Muscle of leg (tissue), 11 donors: Measurements from ENCODE around the gene NUP35. TPM values are rescaled to one million over a fixed set of nuclear protein-coding genes. Genes with fewer than 3 reads are reported as not detected.

Source experiments
- DNase-seq: peaks from one replicate; pipeline ENCODE4 v3.0.0; 2013
- H3K27ac ChIP-seq: one replicate; pipeline ENCODE4 v1.5.1; 2013; ENCODE audit warnings: mild to moderate bottlenecking, low read length, control low read depth
- H3K27me3 ChIP-seq: one replicate; pipeline ENCODE4 v1.6.1; 2013; ENCODE audit warnings: low read length; ENCODE audit not compliant: control insufficient read depth, insufficient read depth
- H3K36me3 ChIP-seq: one replicate; pipeline ENCODE4 v1.6.1; 2013; ENCODE audit warnings: low read length; ENCODE audit not compliant: control insufficient read depth, insufficient read depth
- H3K4me1 ChIP-seq: one replicate; pipeline ENCODE4 v1.6.1; 2013; ENCODE audit warnings: low read length; ENCODE audit not compliant: control insufficient read depth, insufficient read depth
- H3K4me3 ChIP-seq: one replicate; pipeline ENCODE4 v1.5.1; 2013; ENCODE audit warnings: low read length, control low read depth
- H3K9me3 ChIP-seq: replicated peaks from 2 replicates; pipeline ENCODE4 v1.6.1; 2013; ENCODE audit warnings: low read depth, low read length; ENCODE audit not compliant: control insufficient read depth
- WGBS: methylation state at CpG from one replicate; pipeline ENCODE4 v1.1.5; 2013; ENCODE audit warnings: missing lambda C conversion rate; ENCODE audit not compliant: insufficient coverage; 5-methylcytosine and 5-hydroxymethylcytosine counted together
- polyA plus RNA-seq, 8 donors: library from polyadenylated mRNA; unstranded; fragments of 120-200 nt; gene quantifications; one replicate each; pipeline versions ENCODE4 v1.2.1 to v1.2.3, GENCODE V29; 2013; ENCODE audit warnings: inconsistent platforms in 1 of 8, low replicate concordance in 1 of 8; ENCODE audit not compliant: insufficient read length in 8 of 8, insufficient read depth in 1 of 8
- total RNA-seq: library from RNA; stranded (reverse); fragments of 120-200 nt; gene quantifications from one replicate; pipeline ENCODE4 v1.2.4, GENCODE V29; 2013

NUP35 gene
- total and polyA plus RNA-seq, 9 donors = 13.8 to 21.0 (median 14.9) TPM

DNA sequence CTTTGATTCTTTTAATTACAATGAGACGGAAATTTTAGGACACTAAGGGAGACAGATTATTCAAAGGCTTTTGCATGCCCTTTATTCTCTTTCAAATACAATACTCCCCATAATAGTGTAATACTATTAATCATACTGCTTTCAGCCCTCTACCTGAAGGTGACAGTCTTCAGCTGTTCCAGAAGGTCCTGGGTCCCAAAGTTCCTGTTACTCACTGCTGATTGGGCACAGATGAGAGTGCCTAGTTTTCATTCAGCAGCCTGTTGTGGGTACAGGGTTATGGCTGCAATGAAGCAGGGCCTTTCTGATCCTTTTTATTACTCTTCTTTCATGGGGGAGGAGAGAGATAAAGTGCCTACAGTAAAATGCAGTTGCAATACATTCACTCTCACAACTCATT lies 80.2 kb downstream of the NUP35 start:
- Histone ChIP-seq H3K36me3 (no peaks in the 10 kb centered on the region), H3K4me1 (no peaks in the 10 kb centered on the region), H3K4me3 (no peak overlapping the region), H3K27me3 (no peaks in the 10 kb centered on the region), H3K9me3 (peaks cover 5% of the 10 kb centered on the region), H3K27ac (no peak overlapping the region)
- no CpG with 5 or more reads among the region's 1 CpG for WGBS
- DNase-seq = no peak

GRCh38 chr2:183207110-183207509 lies 82.9 kb downstream of the NUP35 start:
- no peak overlapping the region for H3K27ac ChIP-seq
- no CpG with 5 or more reads among the region's 1 CpG for WGBS
- no peaks in the 10 kb centered on the region for H3K36me3 ChIP-seq
- peaks cover 8% of the 10 kb centered on the region for H3K9me3 ChIP-seq
- DNase-seq = no peak
- H3K4me1 ChIP-seq = no peaks in the 10 kb centered on the region
- H3K4me3 ChIP-seq = no peak overlapping the region
- H3K27me3 ChIP-seq = no peaks in the 10 kb centered on the region

DNA sequence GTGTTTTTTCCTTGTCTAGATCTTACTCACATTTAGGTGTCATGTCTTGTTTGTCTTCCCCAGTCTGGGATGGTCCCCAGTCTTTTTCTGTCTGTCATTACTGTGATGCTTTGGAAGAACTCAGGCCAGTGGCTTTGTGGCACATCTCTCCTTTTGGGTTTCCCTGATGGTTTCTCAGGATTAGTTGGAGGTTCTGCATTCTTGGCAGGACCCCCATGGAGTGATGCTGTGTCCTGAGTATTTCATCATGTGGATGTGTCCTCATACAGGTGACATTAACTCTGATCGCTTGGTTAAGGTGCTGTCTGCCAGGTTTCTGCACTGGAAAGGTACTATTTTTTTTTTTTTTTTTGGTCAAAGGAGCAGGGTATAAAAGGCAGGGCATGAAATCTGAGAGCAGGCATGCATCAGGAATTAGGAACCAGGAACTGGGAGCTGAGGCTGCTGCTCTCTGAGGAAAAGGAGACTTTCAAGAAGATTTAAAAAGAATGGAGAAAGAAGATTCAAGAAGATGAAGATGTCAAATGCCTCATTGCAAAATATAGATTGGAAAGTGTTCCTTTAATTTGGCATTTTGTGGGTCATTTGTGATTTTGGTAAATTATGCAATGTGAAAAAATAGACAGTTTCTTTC lies 85.3 kb downstream of the NUP35 start:
- H3K27ac ChIP-seq = no peak overlapping the region
- H3K36me3 ChIP-seq = no peaks in the 10 kb centered on the region
- peaks cover 8% of the 10 kb centered on the region for H3K9me3 ChIP-seq
- 100% methylated on average over 1 of the region's 1 CpG for WGBS
- no peak for DNase-seq
- no peak overlapping the region for H3K4me3 ChIP-seq
- no peaks in the 10 kb centered on the region for H3K4me1 ChIP-seq
- H3K27me3 ChIP-seq = no peaks in the 10 kb centered on the region

Other genes starting within 250 kb of the NUP35 start
- 77.0 TPM for gene NCKAP1, start 86.0 kb upstream of the NUP35 start, total RNA-seq
- gene NCKAP1, start 86.0 kb upstream of the NUP35 start, polyA plus RNA-seq = 10 to 100 TPM; 71.9 to 98.5 (median 84.5) TPM
- gene DUSP19, start 45.7 kb upstream of the NUP35 start, total RNA-seq = 2.7 TPM
- gene DUSP19, start 45.7 kb upstream of the NUP35 start, polyA plus RNA-seq = 1 to 10 TPM; 1.6 to 2.3 (median 1.9) TPM